DOHH2 (cell line): ENCODE results near the gene CDHR4.
"Not testable (repeated sequence)": the region's sequence is repeated elsewhere in the genome, so short reads cannot be mapped to it uniquely, and the experiment has no call there.

Source experiments
- H3F3A ChIP-seq: fragments of 200-600 bp; sonication (generic), shearing (Covaris generic); 2 replicates; pipeline ENCODE4 v1.6.0; 2016; ENCODE audit warnings: antibody characterized with exemption, mild to moderate bottlenecking; ENCODE audit not compliant: control insufficient read depth, insufficient read depth
- H3K27ac ChIP-seq: fragments of 200-600 bp; sonication (generic); 2 replicates; pipeline ENCODE4 v1.5.1; 2014; ENCODE audit warnings: low read depth, mild to moderate bottlenecking, low read length, moderate library complexity
- H3K27me3 ChIP-seq: fragments of 200-600 bp; sonication (generic); 2 replicates; pipeline ENCODE4 v1.6.1; 2014; ENCODE audit warnings: mild to moderate bottlenecking, low read length, mixed read lengths; ENCODE audit not compliant: control insufficient read depth
- H3K36me3 ChIP-seq: fragments of 200-600 bp; sonication (generic); 2 replicates; pipeline ENCODE4 v1.6.1; 2014; ENCODE audit warnings: mild to moderate bottlenecking, low read length, moderate library complexity, mixed read lengths; ENCODE audit not compliant: control insufficient read depth
- H3K4me1 ChIP-seq: fragments of 200-600 bp; sonication (generic); 2 replicates; pipeline ENCODE4 v1.6.1; 2014; ENCODE audit warnings: mild to moderate bottlenecking, low read length, mixed read lengths; ENCODE audit not compliant: control insufficient read depth
- H3K4me2 ChIP-seq: fragments of 200-600 bp; sonication (generic); 2 replicates; pipeline ENCODE4 v1.6.0; 2014; ENCODE audit warnings: mild to moderate bottlenecking, low read length, moderate library complexity
- H3K4me3 ChIP-seq: fragments of 200-600 bp; sonication (generic); 2 replicates; pipeline ENCODE4 v1.5.1; 2014; ENCODE audit warnings: mild to moderate bottlenecking, low read length, mixed read lengths
- H3K79me2 ChIP-seq: fragments of 200-600 bp; sonication (generic); 2 replicates; pipeline ENCODE4 v1.6.1; 2014; ENCODE audit warnings: mild to moderate bottlenecking, low read length, mixed read lengths; ENCODE audit not compliant: control insufficient read depth
- H3K9me2 ChIP-seq: fragments of 200-600 bp; sonication (generic); replicated peaks from 2 replicates; pipeline ENCODE4 v1.6.1; 2014; ENCODE audit warnings: mild to moderate bottlenecking, low read length, mixed read lengths; ENCODE audit not compliant: control insufficient read depth
- H3K9me3 ChIP-seq: fragments of 200-600 bp; sonication (generic); 2 replicates; pipeline ENCODE4 v1.6.1; 2014; ENCODE audit warnings: antibody characterized with exemption, low read length, mixed read lengths; ENCODE audit not compliant: control insufficient read depth, insufficient read depth
- H4K20me1 ChIP-seq: fragments of 200-600 bp; sonication (generic); 2 replicates; pipeline ENCODE4 v1.6.0; 2014; ENCODE audit warnings: low read depth, mild to moderate bottlenecking, antibody characterized with exemption, low read length, moderate library complexity; ENCODE audit not compliant: control insufficient read depth, insufficient read depth
- EZH2phosphoT487 ChIP-seq: fragments of 200-600 bp; sonication (generic); IDR thresholded peaks from 2 replicates; pipeline ENCODE4 v1.6.1; 2017; ENCODE audit warnings: borderline replicate concordance, mild to moderate bottlenecking, antibody characterized with exemption, low read length, moderate library complexity, mixed read lengths
- TF ChIP-seq, protein P1 (sequence below): fragments of 200-600 bp; sonication (generic); IDR thresholded peaks from one replicate; pipeline ENCODE4 v1.5.1; 2014; ENCODE audit warnings: antibody characterized with exemption, mild to moderate bottlenecking, low read depth, low read length; ENCODE audit not compliant: poor library complexity, severe bottlenecking

The CDHR4 gene

DNA sequence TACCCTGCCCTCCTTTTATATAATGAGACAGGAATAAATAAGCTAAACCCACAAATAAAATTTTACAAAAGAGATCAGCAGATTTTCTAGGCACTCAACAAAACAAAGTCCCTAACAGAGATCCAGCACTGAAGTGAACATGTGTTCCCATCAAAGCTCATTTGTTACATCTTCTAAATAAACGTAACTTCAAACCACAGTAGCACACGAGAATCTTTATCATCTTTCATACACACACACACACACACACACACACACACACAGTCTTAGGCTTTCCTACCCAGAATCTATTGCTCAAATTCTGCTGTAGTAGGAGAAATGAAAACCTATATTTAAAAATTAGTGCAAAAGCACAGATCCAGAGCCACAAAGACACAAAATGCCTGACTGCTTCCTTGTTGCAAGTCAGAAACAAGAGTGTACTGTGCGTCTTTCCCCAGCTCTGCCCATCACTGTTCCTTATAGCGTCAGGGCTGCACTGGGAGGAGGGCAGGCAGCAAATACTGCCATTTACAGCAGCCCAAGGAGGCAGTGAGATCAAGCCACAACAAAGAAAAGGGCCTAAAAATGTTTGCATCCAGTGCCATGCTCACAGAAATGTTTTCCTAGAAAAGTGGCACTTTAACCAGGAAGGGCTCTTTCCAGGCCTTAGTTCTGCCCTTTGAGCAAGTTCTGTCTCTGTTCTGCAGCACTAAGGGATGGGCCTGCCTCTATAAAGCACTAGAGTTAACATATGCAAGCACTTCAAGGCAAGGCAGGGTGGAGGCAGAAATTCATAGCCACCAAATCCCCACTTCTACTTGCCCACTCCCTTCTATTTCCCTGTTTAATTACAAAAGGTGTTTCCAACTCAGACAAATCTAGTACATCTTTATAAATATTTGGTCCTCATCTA lies 19.3 kb downstream of the CDHR4 start:
- Histone ChIP-seq H3K4me3 (no peak overlapping the region), H3K27me3 (no peaks in the 10 kb centered on the region), H3K4me1 (peaks cover 7% of the 10 kb centered on the region), H3K4me2 (no peak overlapping the region), H3K9me3 (no peaks in the 10 kb centered on the region), H4K20me1 (0 out of 2 replicates have a peak, but pooled peaks cover 2% of the 10 kb centered on the region), H3K79me2 (peaks cover 91% of the 10 kb centered on the region), H3K27ac (no peak overlapping the region), H3K9me2 (no peaks in the 10 kb centered on the region), H3F3A (no peaks in the 10 kb centered on the region), H3K36me3 (peaks cover 46% of the 10 kb centered on the region)
- TF ChIP-seq, protein P1, sequence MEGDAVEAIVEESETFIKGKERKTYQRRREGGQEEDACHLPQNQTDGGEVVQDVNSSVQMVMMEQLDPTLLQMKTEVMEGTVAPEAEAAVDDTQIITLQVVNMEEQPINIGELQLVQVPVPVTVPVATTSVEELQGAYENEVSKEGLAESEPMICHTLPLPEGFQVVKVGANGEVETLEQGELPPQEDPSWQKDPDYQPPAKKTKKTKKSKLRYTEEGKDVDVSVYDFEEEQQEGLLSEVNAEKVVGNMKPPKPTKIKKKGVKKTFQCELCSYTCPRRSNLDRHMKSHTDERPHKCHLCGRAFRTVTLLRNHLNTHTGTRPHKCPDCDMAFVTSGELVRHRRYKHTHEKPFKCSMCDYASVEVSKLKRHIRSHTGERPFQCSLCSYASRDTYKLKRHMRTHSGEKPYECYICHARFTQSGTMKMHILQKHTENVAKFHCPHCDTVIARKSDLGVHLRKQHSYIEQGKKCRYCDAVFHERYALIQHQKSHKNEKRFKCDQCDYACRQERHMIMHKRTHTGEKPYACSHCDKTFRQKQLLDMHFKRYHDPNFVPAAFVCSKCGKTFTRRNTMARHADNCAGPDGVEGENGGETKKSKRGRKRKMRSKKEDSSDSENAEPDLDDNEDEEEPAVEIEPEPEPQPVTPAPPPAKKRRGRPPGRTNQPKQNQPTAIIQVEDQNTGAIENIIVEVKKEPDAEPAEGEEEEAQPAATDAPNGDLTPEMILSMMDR, result no peak
- no peak for TF ChIP-seq EZH2phosphoT487

DNA sequence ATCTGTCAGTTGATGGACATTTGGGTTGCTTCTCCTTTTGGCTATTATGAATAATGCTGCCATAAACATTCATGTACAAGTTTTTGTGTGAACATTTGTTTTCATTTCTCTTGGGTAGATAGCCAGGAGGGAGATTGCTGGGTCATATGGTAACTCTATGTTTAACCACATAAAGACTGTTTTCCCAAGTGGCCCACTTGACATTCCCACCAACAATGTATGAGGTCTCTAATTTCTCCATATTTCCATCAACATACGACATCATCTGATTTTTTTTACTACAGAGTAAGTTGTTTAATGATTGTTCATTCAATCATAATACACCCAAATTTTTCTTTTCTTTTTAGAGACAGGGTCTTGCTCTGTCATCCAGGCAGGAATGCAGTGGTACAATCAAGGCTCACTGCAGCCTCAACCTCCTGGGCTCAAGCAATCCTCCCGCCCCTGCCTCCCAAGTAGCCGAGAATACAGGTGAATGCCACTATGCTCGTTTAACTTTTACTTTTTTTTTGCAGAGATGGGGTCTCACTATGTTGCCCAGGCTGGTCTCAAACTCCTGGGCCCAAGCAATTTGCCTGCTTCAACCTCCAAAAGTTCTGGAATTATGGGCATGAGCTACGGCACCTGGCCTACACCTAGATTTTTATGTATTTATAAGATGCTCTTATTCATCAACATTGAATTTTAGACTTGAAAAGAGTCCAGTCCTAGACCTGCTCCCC lies 20.2 kb downstream of the CDHR4 start:
- Histone ChIP-seq H4K20me1 (peaks cover 5% of the 10 kb centered on the region; the same call in 1 of the 2 replicates), H3K36me3 (peaks cover 47% of the 10 kb centered on the region), H3K27ac (no peak overlapping the region), H3K79me2 (peaks cover 91% of the 10 kb centered on the region), H3K9me3 (no peaks in the 10 kb centered on the region), H3K4me3 (no peak overlapping the region), H3K9me2 (no peaks in the 10 kb centered on the region), H3F3A (no peaks in the 10 kb centered on the region), H3K27me3 (no peaks in the 10 kb centered on the region), H3K4me2 (no peak overlapping the region), H3K4me1 (no peaks in the 10 kb centered on the region)
- no peak for TF ChIP-seq EZH2phosphoT487
- TF ChIP-seq, protein P1, result no peak

DNA sequence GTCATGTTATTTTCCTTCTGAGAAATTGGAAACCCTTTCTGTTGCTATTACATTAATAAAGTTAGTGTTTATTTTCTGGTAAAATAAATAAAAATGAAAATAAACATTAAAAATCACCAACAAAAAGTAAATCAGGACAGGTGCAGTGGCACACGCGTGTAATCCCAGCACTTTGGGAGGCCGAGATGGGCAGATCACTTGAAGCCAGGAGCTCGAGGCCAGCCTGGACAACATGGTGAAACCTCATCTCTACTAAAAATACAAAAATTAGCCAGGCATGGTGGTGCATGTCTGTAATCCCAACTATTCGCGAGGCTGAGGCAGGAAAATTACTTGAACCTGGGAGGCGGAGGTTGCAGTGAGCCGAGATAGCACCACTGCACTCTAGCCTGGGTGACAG lies 23.6 kb downstream of the CDHR4 start:
- not testable (repeated sequence) for H3K4me2 ChIP-seq, H3K4me1 ChIP-seq, H4K20me1 ChIP-seq, H3F3A ChIP-seq, H3K4me3 ChIP-seq, H3K27ac ChIP-seq, H3K27me3 ChIP-seq, H3K9me3 ChIP-seq, H3K9me2 ChIP-seq
- Histone ChIP-seq H3K79me2 (peaks cover 88% of the 10 kb centered on the region), H3K36me3 (peaks cover 34% of the 10 kb centered on the region)

DNA sequence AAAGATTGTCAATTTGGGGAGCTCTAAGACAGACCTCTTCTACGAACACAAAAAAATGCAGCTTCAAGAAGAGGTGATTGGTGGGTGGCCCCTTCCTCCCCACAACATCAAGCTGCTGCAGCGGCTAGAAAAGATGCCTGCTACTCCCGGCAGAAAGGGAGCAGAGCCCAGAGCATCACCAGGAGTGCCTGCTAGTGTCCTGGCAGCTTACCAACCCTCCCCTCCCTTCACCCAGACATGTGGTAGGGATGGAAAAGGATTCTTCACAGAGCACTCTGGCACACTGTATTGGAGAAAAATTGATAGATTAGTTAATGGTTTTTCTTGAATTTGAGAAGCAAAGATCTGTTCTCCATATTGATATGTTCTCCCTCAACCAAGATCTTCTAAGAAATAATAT lies 24.1 kb downstream of the CDHR4 start:
- Histone ChIP-seq H3K36me3 (peaks cover 33% of the 10 kb centered on the region), H3K4me2 (no peak overlapping the region), H3K4me3 (no peak overlapping the region), H3K79me2 (peaks cover 88% of the 10 kb centered on the region), H3F3A (no peaks in the 10 kb centered on the region), H3K4me1 (peaks cover 6% of the 10 kb centered on the region), H4K20me1 (peaks cover 6% of the 10 kb centered on the region; the same call in 1 of the 2 replicates), H3K27me3 (no peaks in the 10 kb centered on the region), H3K9me2 (no peaks in the 10 kb centered on the region), H3K9me3 (no peaks in the 10 kb centered on the region), H3K27ac (no peak overlapping the region)
- no peak for TF ChIP-seq EZH2phosphoT487
- TF ChIP-seq, protein P1, result no peak
